Adrenal gland (tissue), 12 donors: Measurements from ENCODE around the gene MYO1B. TPM values are rescaled to one million over a fixed set of nuclear protein-coding genes. Genes with fewer than 3 reads are reported as not detected.

ENCODE experiments used
- DNase-seq, 7 donors: peaks; one replicate each; pipeline ENCODE4 v3.0.0-alpha.2; 2019 to 2020
- H3K27ac ChIP-seq, 5 donors: fragments of 200-600 bp; sonication (generic) in 4 of 5; 1 replicate in 3 of 5; 2 replicates in 2 of 5; pipeline versions ENCODE4 v1.5.1 to v1.8.0; 2016 to 2020; ENCODE audit warnings: mild to moderate bottlenecking in 1 of 5
- H3K27me3 ChIP-seq: fragments of 200-600 bp; 2 replicates; pipeline ENCODE4 v1.8.0; 2021
- H3K36me3 ChIP-seq, 2 donors: fragments of 200-600 bp; replicated peaks in 1 of 2; 1 replicate in 1 of 2; 2 replicates in 1 of 2; pipeline versions ENCODE4 v1.5.1 to v1.8.0; 2018 to 2022
- H3K4me1 ChIP-seq, 2 donors: fragments of 200-600 bp; replicated peaks in 1 of 2; 1 replicate in 1 of 2; 2 replicates in 1 of 2; pipeline versions ENCODE4 v1.5.1 to v1.8.0; 2018 to 2021
- H3K4me3 ChIP-seq, 4 donors: fragments of 200-600 bp; sonication (generic) in 3 of 4; one replicate each; pipeline ENCODE4 v1.5.1; 2016 to 2018
- H3K9me3 ChIP-seq, 3 donors: fragments of 200-600 bp; sonication (generic) in 1 of 3; replicated peaks in 1 of 3; 1 replicate in 2 of 3; 2 replicates in 1 of 3; pipeline versions ENCODE4 v1.5.1 to v1.8.0; 2016 to 2021
- CTCF ChIP-seq, 6 experiments: fragments of 450-650 bp in 4 of 6; fragments of 200-600 bp in 2 of 6; sonication (generic) in 1 of 6; IDR thresholded peaks; 1 replicate in 5 of 6; 2 replicates in 1 of 6; pipeline versions ENCODE4 v1.5.1 to v1.8.0; 2016 to 2021; ENCODE audit warnings: antibody characterized with exemption in 6 of 6, mild to moderate bottlenecking in 2 of 6, moderate library complexity in 1 of 6
- POLR2A ChIP-seq, 2 donors: fragments of 450-650 bp; IDR thresholded peaks; one replicate each; pipeline ENCODE4 v1.6.1; 2017; ENCODE audit warnings: antibody characterized with exemption in 2 of 2, mild to moderate bottlenecking in 2 of 2, moderate library complexity in 1 of 2
- WGBS, 4 donors: extraction: QIAGEN DNeasy Blood & Tissue Kit in 2 of 4; methylation state at CpG; one replicate each; pipeline versions ENCODE4 v1.1.5 to v1.1.7; 2013 to 2017; 5-methylcytosine and 5-hydroxymethylcytosine counted together
- intact Hi-C, 2 donors: fragments of 100-400 bp; cut with DNase I; formaldehyde crosslinking; loops; one replicate each; pipeline versions ENCODE4 v1.14.1 to v1.15.0; 2022 to 2023
- polyA plus RNA-seq, 3 donors: library from polyadenylated mRNA; stranded (reverse); fragments of 200-250 nt in 2 of 3; fragments of 350-450 nt in 1 of 3; fragmentation: Illumina TruSeq in 1 of 3; extraction: RNeasy Lipid Tissue Mini Kit (QIAGEN cat#74804) in 1 of 3; gene quantifications; one replicate each; pipeline ENCODE4 v1.2.3, GENCODE V29; 2013 to 2014
- total RNA-seq, 9 donors: library from RNA; depleted of rRNA in 4 of 9; stranded (reverse); fragments of >200 nt in 4 of 9; fragments of 120-200 nt in 1 of 9; fragmentation: NEBNext Ultra II Directional in 1 of 9; extraction: Animal tissue kit (Norgen Biotek cat#: 25700) in 1 of 9; gene quantifications; one replicate each; pipeline versions ENCODE4 v1.1.0 to v1.2.4, GENCODE V29; 2013 to 2023
- donor health status: healthy with polysubstance abuse.
- donor health status: Bipolar disorder and iron deficiency.
- donor health status: DM: yes; HTN: yes; CAD: no.
- donor health status: DM: no; HTN: no; CAD: no.
- donor health status: DM: no; HTN: no; CAD: no.
- donor health status: DM: yes; HTN: yes; CAD: no.

The MYO1B gene
- total and polyA plus RNA-seq, 12 donors = 6.9 to 24.0 (median 14.0) TPM

GRCh38 chr2:191404568-191404991 lies 159.4 kb downstream of the MYO1B start:
- Histone ChIP-seq H3K4me1 (no peaks in the 10 kb centered on the region), H3K9me3 (no peaks in the 10 kb centered on the region), H3K36me3 (no peaks in the 10 kb centered on the region), H3K27ac (no peak overlapping the region), H3K27me3 (no peaks in the 10 kb centered on the region), H3K4me3 (no peak overlapping the region)
- WGBS, 4 donors = 42 to 58% (median 45%) methylated on average over 1 of the region's 1 CpG
- no peak for TF ChIP-seq POLR2A (IDR thresholded peaks at IDR 0.05)
- no peak for TF ChIP-seq CTCF (IDR thresholded peaks at IDR 0.05)
- intact Hi-C loops = no loop called here
- DNase-seq = no peak

DNA sequence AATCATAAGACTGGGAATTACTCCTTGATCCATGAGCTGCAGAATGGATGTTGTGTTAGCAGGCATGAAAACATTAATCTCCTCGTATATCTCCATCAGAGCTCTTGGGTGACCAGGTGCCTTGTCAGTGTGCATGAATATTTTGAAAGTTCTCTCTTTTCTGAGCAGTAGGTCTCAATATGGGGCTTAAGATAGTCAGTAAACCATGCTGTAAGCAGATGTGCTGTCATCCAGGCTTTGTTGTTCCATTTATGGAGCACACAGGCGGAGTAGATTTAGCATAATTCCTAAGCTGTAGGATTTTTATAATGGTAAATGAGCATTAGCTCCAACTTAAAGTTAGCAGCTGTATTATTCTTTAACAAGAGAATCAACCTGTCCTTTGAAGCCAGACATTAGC lies 160.3 kb downstream of the MYO1B start:
- intact Hi-C loops = no loop called here
- Histone ChIP-seq H3K27ac (no peak overlapping the region), H3K4me1 (no peaks in the 10 kb centered on the region), H3K4me3 (no peak overlapping the region), H3K9me3 (no peaks in the 10 kb centered on the region), H3K27me3 (no peaks in the 10 kb centered on the region), H3K36me3 (no peaks in the 10 kb centered on the region)
- no peak for DNase-seq
- TF ChIP-seq CTCF (IDR thresholded peaks at IDR 0.05) = no peak
- no peak for TF ChIP-seq POLR2A (IDR thresholded peaks at IDR 0.05)
- WGBS, 4 donors = 83 to 96% (median 90%) methylated on average over 2 of the region's 2 CpGs

DNA sequence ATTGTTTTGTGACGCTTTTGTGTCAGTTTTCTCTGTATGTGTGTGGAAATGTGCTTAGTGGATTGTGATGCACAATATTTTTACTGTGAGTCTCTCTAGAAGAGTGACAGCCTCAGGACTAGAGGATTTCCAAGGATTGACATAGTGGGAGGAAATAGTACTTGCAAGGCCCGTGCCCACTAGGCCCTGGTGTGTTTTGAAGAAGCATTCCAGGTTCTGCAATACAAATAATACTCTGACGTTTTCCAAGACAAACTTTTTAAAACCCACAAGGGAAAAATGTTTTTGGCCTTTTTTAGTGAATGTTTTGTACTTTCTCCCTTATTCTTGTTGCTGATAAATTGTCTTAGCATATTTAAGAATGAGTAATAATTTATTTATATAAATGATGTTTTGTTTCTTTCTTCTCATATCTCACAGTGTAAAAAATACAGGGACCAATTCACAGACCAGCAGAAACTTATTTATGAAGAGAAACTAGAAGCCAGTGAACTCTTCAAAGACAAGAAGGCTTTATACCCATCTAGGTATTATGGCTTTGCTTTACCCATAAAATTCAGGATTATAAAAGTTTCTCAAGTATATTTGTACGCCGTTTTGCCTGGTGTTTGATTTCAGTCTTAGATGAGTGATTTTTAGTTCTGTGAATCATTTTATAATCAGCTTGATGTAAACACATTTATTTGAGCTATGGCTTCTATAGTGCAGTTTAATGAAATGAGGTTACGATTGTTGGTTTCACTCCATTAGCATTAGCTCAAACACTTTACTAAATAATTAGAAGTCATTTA lies 165.6 kb downstream of the MYO1B start:
- DNase-seq = no peak
- Histone ChIP-seq H3K27ac (no peak overlapping the region), H3K4me3 (no peak overlapping the region), H3K9me3 (no peaks in the 10 kb centered on the region), H3K27me3 (no peaks in the 10 kb centered on the region), H3K36me3 (peaks cover 0 to 2% of the 10 kb centered on the region in 2 donors), H3K4me1 (no peaks in the 10 kb centered on the region)
- TF ChIP-seq POLR2A (IDR thresholded peaks at IDR 0.05) (no peak), CTCF (IDR thresholded peaks at IDR 0.05) (no peak)
- intact Hi-C loops = no loop called here
- 71 to 78% (median 74%) methylated on average over 6 of the region's 6 CpGs for WGBS, 4 donors

DNA sequence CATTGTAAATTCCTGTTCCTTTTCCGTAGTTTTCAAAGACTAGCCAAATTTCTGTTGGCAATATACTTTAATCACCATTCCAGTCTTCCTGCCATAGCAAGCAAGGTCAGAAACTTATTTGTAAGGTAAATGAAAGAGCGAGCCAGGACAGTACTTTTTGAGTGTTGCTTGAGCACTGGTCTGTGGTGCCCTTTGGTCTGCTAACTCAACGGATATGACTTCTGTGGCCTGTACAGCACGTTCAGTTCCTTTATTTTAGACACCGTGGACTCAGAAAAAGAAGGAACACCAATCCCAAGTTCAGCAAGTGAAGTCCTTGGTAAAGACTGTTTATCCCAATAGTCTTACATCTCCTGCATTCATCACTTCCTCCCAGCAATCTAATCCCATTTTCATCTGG lies 166.3 kb downstream of the MYO1B start:
- Histone ChIP-seq H3K27ac (no peak overlapping the region), H3K4me1 (no peaks in the 10 kb centered on the region), H3K27me3 (no peaks in the 10 kb centered on the region), H3K9me3 (no peaks in the 10 kb centered on the region), H3K36me3 (peaks cover 0 to 5% of the 10 kb centered on the region in 2 donors), H3K4me3 (no peak overlapping the region)
- no peak for TF ChIP-seq POLR2A (IDR thresholded peaks at IDR 0.05)
- TF ChIP-seq CTCF (IDR thresholded peaks at IDR 0.05) = no peak
- no peak for DNase-seq
- WGBS, 4 donors = 52 to 63% (median 55%) methylated on average over 5 of the region's 5 CpGs
- intact Hi-C loops = no loop called here
